ENCODE results near the gene STK32A. TPM values are rescaled to one million over a fixed set of nuclear protein-coding genes. Genes with fewer than 3 reads are reported as not detected.
A peak's percentile ranks its signal among the peaks of the same experiment; 100 is the strongest.

STK32A gene
- total and polyA plus RNA-seq, 8 donors, result 2.3 to 22.5 (median 5.2) TPM

DNA sequence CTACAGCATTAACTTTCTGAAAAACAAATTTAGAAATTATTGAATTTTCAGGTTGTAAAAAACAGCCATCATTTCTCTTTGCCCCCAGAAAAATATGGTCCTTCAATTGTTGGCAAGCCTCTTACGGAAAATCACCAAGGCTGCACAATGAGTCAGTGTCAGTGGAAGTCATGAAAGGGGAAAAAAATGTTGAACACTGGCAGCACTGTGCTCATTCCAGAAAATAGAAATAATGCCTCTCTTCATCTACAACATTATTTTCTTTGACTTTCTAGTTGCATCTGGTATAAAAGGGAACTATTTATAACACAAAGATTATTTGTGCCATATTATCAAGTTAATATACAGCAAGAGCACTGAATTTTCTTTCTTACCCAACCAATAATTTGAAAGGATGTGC, 26.7 kb upstream of the STK32A start:
- Histone ChIP-seq H3K4me3 (no peak overlapping the region), H3K36me3 (no peaks in the 10 kb centered on the region), H3K27me3 (no peaks in the 10 kb centered on the region), H3K27ac (no peak overlapping the region), H3K4me1 (no peaks in the 10 kb centered on the region), H3K9me3 (peaks cover 0 to 4% of the 10 kb centered on the region in 2 donors)
- DNase-seq, result no peak
- no peak for ATAC-seq
- intact Hi-C loops (cut with DNase I), result no loop called here
- TF ChIP-seq, protein P1, sequence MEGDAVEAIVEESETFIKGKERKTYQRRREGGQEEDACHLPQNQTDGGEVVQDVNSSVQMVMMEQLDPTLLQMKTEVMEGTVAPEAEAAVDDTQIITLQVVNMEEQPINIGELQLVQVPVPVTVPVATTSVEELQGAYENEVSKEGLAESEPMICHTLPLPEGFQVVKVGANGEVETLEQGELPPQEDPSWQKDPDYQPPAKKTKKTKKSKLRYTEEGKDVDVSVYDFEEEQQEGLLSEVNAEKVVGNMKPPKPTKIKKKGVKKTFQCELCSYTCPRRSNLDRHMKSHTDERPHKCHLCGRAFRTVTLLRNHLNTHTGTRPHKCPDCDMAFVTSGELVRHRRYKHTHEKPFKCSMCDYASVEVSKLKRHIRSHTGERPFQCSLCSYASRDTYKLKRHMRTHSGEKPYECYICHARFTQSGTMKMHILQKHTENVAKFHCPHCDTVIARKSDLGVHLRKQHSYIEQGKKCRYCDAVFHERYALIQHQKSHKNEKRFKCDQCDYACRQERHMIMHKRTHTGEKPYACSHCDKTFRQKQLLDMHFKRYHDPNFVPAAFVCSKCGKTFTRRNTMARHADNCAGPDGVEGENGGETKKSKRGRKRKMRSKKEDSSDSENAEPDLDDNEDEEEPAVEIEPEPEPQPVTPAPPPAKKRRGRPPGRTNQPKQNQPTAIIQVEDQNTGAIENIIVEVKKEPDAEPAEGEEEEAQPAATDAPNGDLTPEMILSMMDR (IDR thresholded peaks at IDR 0.05), result no peak

DNA sequence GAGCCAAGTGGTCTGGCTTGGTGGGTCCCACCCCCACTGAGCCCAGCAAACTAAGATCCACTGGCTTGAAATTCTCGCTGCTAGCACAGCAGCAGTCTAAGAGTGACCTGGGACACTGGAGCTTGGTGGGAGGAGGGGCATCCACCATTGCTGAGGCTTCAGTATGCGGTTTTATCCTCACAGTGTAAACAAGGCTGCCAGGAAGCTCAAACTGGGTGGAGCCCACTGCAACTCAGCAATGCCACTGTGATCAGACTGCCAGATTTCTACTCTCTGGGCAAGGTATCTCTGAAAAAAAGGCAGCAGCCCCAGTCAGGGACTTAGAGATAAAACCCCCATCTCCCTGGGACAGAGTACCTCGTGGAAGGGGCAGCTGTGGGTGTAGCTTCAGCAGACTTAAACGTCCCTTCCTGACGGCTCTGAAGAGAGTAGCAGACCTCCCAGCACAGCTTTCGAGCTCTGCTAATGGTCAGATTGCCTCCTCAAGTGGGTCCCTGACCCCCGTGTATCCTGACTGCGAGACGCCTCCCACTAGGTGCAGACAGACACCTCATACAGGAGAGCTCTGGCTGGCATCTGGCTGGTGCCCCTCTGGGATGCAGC, 18.2 kb upstream of the STK32A start:
- TF ChIP-seq, protein P1 (IDR thresholded peaks at IDR 0.05), result no peak
- H3K4me1 ChIP-seq, result no peaks in the 10 kb centered on the region
- no peaks in the 10 kb centered on the region for H3K27me3 ChIP-seq
- DNase-seq, result no peak
- H3K27ac ChIP-seq, result no peak overlapping the region
- no peak overlapping the region for H3K4me3 ChIP-seq
- H3K9me3 ChIP-seq, result no peaks in the 10 kb centered on the region
- intact Hi-C loops (cut with DNase I), result no loop called here
- ATAC-seq, result peak; percentile 22
- no peaks in the 10 kb centered on the region for H3K36me3 ChIP-seq

DNA sequence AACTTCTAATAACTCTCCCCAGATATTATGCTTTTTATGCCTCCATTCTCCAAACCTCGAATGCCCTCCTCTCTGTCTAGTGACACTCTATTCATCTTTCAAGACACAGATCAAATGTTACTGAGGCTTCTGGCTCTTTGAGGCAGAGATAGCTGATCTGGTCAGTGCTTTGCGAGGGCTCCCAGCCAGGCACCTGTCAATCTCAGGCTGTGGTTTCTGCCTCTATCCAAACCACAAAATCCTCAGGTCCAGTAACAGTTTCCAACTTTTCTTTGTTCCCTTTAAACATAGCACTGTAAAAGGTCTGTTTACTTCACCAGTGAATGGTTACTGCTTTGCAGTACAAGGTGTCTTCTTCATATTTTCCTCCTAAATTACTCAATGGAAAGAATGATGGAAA, 11.5 kb upstream of the STK32A start:
- no peak for ATAC-seq
- intact Hi-C loops (cut with DNase I), result loop anchor here in 1 of 2 donors (10.0 kb wide), 2 partner anchors 151 to 351 kb away; no protein-coding TSS in a partner anchor

GRCh38 chr5:147223948-147224791, 10.7 kb upstream of the STK32A start:
- Histone ChIP-seq H3K9me3 (no peaks in the 10 kb centered on the region), H3K27ac (no peak overlapping the region), H3K4me1 (no peaks in the 10 kb centered on the region), H3K4me3 (no peak overlapping the region), H3K36me3 (no peaks in the 10 kb centered on the region), H3K27me3 (no peaks in the 10 kb centered on the region)
- DNase-seq (peak in 2 of 4 donors; percentile 23 to 54), ATAC-seq (peak; percentile 94)
- intact Hi-C loops (cut with DNase I), result loop anchor here in 1 of 2 donors (10.0 kb wide), 2 partner anchors 151 to 351 kb away; no protein-coding TSS in a partner anchor
- TF ChIP-seq, protein P1 (IDR thresholded peaks at IDR 0.05), result peak; percentile 54 to 59

More for the DNA sequence above, 11.5 kb upstream of the STK32A start:
- Histone ChIP-seq H3K4me3 (no peak overlapping the region), H3K27me3 (no peaks in the 10 kb centered on the region), H3K36me3 (no peaks in the 10 kb centered on the region), H3K4me1 (no peaks in the 10 kb centered on the region), H3K27ac (no peak overlapping the region), H3K9me3 (no peaks in the 10 kb centered on the region)
- TF ChIP-seq, protein P1 (IDR thresholded peaks at IDR 0.05), result no peak
- DNase-seq, result no peak

GRCh38 chr5:147225938-147226337, 8.9 kb upstream of the STK32A start:
- intact Hi-C loops (cut with DNase I), result loop anchor here in 1 of 2 donors (10.0 kb wide), 2 partner anchors 149 to 349 kb away; no protein-coding TSS in a partner anchor
- H3K27me3 ChIP-seq, result no peaks in the 10 kb centered on the region
- TF ChIP-seq, protein P1 (IDR thresholded peaks at IDR 0.05), result no peak
- no peak for DNase-seq
- H3K4me3 ChIP-seq, result no peak overlapping the region
- no peaks in the 10 kb centered on the region for H3K36me3 ChIP-seq
- H3K9me3 ChIP-seq, result no peaks in the 10 kb centered on the region
- H3K27ac ChIP-seq, result no peak overlapping the region
- no peaks in the 10 kb centered on the region for H3K4me1 ChIP-seq
- ATAC-seq, result no peak
